Coronary artery (tissue), 2 donors: Measurements from ENCODE around the gene STEAP1B.

ENCODE experiments used
- DNase-seq: peaks from one replicate; pipeline ENCODE4 v3.0.0-alpha.2; 2017; ENCODE audit warnings: low spot score
- H3K27ac ChIP-seq, 2 donors: fragments of 200-600 bp; sonication (generic); one replicate each; pipeline ENCODE4 v1.5.1; 2016 to 2019
- H3K4me3 ChIP-seq: fragments of 200-600 bp; sonication (generic); 2 replicates; pipeline ENCODE4 v1.5.1; 2016; ENCODE audit warnings: mild to moderate bottlenecking, moderate library complexity
- TF ChIP-seq, protein P1 (sequence below): fragments of 200-600 bp; sonication (generic); IDR thresholded peaks from one replicate; pipeline ENCODE4 v1.5.1; 2019; ENCODE audit warnings: antibody characterized with exemption

Gene STEAP1B

DNA sequence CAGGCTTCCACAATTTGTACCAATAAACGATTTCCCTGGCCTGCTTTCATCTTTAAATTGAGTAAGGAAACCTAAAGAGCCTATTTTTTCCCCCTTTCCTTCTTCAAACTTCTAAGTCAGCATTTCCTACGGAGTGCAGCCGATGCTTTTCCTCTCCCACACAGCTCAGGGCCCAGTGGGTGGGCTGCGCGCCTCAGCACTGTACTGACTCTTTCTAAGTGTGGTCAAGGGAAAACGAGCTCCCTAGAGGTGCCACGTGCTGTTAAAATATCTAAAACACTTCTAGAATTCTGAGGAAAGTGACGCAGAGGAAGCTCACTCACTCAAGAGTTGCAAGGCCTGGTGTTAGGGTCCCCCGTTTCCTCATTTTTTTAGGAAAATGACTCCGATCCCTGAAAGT is 29.0 kb downstream of the STEAP1B start:
- TF ChIP-seq, protein P1, sequence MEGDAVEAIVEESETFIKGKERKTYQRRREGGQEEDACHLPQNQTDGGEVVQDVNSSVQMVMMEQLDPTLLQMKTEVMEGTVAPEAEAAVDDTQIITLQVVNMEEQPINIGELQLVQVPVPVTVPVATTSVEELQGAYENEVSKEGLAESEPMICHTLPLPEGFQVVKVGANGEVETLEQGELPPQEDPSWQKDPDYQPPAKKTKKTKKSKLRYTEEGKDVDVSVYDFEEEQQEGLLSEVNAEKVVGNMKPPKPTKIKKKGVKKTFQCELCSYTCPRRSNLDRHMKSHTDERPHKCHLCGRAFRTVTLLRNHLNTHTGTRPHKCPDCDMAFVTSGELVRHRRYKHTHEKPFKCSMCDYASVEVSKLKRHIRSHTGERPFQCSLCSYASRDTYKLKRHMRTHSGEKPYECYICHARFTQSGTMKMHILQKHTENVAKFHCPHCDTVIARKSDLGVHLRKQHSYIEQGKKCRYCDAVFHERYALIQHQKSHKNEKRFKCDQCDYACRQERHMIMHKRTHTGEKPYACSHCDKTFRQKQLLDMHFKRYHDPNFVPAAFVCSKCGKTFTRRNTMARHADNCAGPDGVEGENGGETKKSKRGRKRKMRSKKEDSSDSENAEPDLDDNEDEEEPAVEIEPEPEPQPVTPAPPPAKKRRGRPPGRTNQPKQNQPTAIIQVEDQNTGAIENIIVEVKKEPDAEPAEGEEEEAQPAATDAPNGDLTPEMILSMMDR = no peak
- no peak overlapping the region for H3K27ac ChIP-seq
- DNase-seq = no peak
- H3K4me3 ChIP-seq = no peak overlapping the region

DNA sequence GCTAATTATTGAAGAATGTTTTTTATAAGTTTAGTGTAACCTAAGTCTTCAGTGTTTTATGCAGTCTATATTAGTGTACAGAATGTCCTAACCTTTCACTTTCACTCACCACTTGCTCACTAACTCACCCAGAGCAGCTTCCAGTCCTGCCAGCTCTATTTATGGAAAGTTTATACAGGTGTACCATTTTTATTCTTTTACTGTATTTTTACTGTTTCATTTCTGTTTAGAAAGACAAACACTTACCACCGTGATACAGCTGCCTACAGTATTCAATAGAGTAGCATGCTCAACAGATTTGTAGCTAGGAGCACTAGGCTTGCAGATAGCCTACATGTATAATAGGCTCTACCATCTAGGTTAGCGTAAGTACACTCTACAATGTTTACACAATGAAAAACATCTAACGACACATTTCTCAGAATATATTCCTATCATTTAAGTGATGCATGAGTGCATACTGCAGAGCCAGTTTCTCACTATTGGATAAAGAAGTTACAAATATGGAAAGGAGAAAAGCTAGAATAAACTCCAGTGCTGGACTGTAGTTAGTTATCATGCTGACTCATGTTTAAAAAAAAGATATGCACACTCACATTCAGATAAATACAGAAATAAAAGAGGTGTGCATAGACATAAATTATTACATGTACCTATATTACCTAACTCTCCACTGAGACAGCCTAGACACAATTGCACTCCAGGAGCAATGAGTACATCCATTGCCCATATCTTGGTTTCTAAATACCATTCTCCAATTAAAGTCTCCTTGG is 30.4 kb downstream of the STEAP1B start:
- no peak for DNase-seq
- TF ChIP-seq, protein P1 = no peak
- Histone ChIP-seq H3K4me3 (no peak overlapping the region), H3K27ac (no peak overlapping the region)

DNA sequence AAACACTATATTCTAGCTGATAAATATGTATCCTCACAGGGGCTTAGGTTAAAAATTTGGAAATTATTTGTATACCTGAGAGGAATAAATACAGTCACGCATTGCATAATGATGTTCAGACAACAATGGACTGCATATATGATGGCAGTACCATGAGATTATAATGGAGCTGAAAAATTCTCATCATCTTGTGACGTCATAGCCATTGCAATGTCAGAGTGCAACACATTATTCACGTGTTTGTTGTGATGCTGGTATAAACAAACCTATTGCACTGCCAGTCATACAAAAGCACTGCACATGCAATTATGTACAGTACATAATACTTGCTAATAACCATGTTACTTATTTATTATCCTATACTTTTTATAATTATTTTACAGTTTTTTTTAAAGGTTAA is 31.4 kb downstream of the STEAP1B start:
- H3K27ac ChIP-seq = no peak overlapping the region
- TF ChIP-seq, protein P1 = no peak
- DNase-seq = no peak
- H3K4me3 ChIP-seq = no peak overlapping the region

DNA sequence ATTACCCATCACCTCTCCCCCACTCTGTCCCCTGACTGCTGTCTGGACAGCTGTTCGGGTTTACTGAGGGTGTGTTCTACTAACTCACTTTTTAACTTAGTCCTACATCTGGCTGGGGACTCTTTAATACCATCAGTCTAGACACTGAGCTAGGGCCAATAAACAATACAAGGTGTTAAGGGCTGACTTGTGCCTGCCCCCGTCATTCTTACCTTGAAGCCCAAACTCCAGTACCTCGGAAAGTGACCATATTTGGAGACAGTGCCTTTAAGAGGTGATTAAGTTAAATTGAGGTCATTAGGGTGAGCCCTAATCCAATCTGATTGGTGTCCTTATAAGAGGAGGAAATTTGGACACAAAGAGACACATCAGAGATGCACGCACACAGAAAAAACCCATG is 35.7 kb downstream of the STEAP1B start:
- no peak overlapping the region for H3K27ac ChIP-seq
- H3K4me3 ChIP-seq = no peak overlapping the region
- no peak for DNase-seq
- TF ChIP-seq, protein P1 = no peak

DNA sequence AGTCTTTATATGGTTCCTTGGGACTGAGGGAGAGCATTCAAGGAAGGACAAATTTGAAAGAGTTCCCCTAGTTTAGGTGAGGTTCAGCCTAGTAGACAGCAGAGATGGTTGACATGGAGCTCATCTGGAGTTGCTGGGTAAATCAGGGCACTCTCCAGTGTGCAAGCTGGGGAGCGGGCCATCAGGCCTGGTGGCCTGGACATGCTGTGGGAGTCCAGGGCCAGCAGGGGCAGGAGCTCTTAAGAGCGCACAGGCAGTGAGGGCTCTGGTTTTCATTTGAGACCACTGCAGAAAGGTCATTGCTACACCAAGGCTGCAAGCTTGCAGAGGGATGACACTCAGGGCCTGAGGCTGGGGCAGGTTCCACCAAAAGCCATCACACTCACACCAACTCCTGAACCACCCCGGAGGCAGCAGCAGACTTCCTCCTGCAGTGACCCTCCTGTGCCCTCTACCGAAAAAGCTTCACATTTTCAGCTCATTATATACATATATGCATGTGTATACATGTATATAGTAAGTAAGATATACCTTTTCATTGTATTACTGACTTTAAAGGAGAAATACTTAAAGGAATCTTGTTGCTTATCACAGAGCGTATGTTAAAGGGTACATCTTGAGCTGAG is 39.5 kb downstream of the STEAP1B start:
- no peak for DNase-seq
- Histone ChIP-seq H3K27ac (no peak overlapping the region), H3K4me3 (no peak overlapping the region)
- TF ChIP-seq, protein P1 = no peak

DNA sequence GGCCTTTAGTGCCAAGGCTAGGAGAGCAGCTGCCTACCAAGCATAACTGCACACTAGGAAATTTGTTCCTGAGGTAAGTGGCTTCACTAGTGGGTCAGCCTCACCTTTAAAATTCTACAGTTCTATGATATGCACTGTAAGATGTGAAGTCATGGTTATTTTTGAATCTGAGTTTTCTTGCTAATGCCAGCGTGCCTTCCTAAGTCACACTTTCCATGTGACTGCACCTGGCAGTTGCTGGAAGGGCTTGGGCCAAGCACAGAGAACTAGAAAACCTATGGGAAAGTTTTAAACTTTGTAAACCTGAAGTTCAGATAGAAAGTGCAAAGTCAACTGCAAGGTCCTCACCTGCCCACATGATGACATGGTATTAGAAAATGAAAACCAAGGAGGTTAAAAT is 42.5 kb downstream of the STEAP1B start:
- TF ChIP-seq, protein P1 = no peak

DNA sequence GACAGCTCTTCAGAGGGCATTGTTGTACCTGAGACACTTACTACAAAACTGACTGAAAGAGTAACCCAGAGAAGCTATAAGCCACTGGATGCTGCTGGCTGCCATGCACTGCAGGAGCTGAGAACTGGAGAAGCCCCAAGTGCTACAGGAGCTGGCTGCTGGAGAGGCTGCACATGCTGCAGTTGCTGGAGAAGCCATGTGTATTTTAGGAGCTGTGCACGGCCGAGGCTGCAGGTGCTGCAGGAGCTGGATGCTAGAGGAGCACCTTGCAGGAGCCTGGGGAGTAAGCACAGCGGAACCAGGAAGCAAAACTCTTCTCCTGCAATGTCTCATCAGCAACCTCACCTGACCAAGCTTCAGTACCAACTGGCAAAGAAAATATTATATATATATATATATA is 45.5 kb downstream of the STEAP1B start:
- TF ChIP-seq, protein P1 = no peak
- DNase-seq = no peak
- H3K4me3 ChIP-seq = no peak overlapping the region
- H3K27ac ChIP-seq = no peak overlapping the region

More for the DNA sequence above, 42.5 kb downstream of the STEAP1B start:
- H3K27ac ChIP-seq = no peak overlapping the region
- H3K4me3 ChIP-seq = no peak overlapping the region
- DNase-seq = no peak
